Prostate gland (tissue), 2 donors: ENCODE measurements around the gene LARP6.

ENCODE experiments used
- CTCF ChIP-seq, 4 experiments: fragments of 200-600 bp in 2 of 4; fragments of 450-650 bp in 2 of 4; sonication (generic) in 2 of 4; IDR thresholded peaks; 1 replicate in 3 of 4; 2 replicates in 1 of 4; pipeline ENCODE4 v1.5.1; 2016 to 2019; ENCODE audit warnings: antibody characterized with exemption in 4 of 4, mild to moderate bottlenecking in 2 of 4, moderate library complexity in 2 of 4
- POLR2A ChIP-seq: fragments of 450-650 bp; IDR thresholded peaks from one replicate; pipeline ENCODE4 v1.6.1; 2016; ENCODE audit warnings: antibody characterized with exemption, mild to moderate bottlenecking
- POLR2AphosphoS5 ChIP-seq: sonication (generic); formaldehyde crosslinking; IDR thresholded peaks from one replicate; pipeline ENCODE4 v1.6.1; 2017; ENCODE audit warnings: antibody characterized with exemption

GRCh38 chr15:70797464-70797863 is 56.5 kb downstream of the LARP6 start:
- TF ChIP-seq CTCF (IDR thresholded peaks at IDR 0.05) (no peak), POLR2AphosphoS5 (no peak), POLR2A (no peak)
